IPS-11a (cell line): ENCODE measurements around the gene CHST2.

ENCODE experiments used
- H3K4me3 ChIP-seq: one replicate; pipeline ENCODE4 v1.5.1; 2013; ENCODE audit warnings: low read depth, low read length, control low read depth

Gene CHST2

GRCh38 chr3:143128227-143128955, 8.8 kb downstream of the CHST2 start:
- no peak overlapping the region for H3K4me3 ChIP-seq

- no peak overlapping the region for H3K4me3 ChIP-seq
Measured at GRCh38 chr3:143132246-143132980, 12.8 kb downstream of the CHST2 start.

- no peak overlapping the region for H3K4me3 ChIP-seq
Measured at GRCh38 chr3:143134471-143134870, 14.9 kb downstream of the CHST2 start.

- no peak overlapping the region for H3K4me3 ChIP-seq
Measured at GRCh38 chr3:143135150-143135549, 15.6 kb downstream of the CHST2 start.

GRCh38 chr3:143137435-143138036, 18.0 kb downstream of the CHST2 start:
- H3K4me3 ChIP-seq: no peak overlapping the region

GRCh38 chr3:143138953-143139352, 19.4 kb downstream of the CHST2 start:
- no peak overlapping the region for H3K4me3 ChIP-seq

GRCh38 chr3:143139762-143140161, 20.2 kb downstream of the CHST2 start:
- H3K4me3 ChIP-seq: no peak overlapping the region

- no peak overlapping the region for H3K4me3 ChIP-seq
Measured at GRCh38 chr3:143140550-143140949, 21.0 kb downstream of the CHST2 start.

- no peak overlapping the region for H3K4me3 ChIP-seq
Measured at GRCh38 chr3:143142354-143142753, 22.8 kb downstream of the CHST2 start.

- no peak overlapping the region for H3K4me3 ChIP-seq
Measured at GRCh38 chr3:143145906-143146305, 26.3 kb downstream of the CHST2 start.

GRCh38 chr3:143146486-143147274, 27.1 kb downstream of the CHST2 start:
- no peak overlapping the region for H3K4me3 ChIP-seq

GRCh38 chr3:143147707-143148106, 28.1 kb downstream of the CHST2 start:
- H3K4me3 ChIP-seq: no peak overlapping the region

GRCh38 chr3:143150071-143150470, 30.5 kb downstream of the CHST2 start:
- no peak overlapping the region for H3K4me3 ChIP-seq

GRCh38 chr3:143151004-143151731, 31.6 kb downstream of the CHST2 start:
- H3K4me3 ChIP-seq: no peak overlapping the region

GRCh38 chr3:143152043-143152442, 32.5 kb downstream of the CHST2 start:
- no peak overlapping the region for H3K4me3 ChIP-seq

GRCh38 chr3:143155756-143156155, 36.2 kb downstream of the CHST2 start:
- H3K4me3 ChIP-seq: no peak overlapping the region

- H3K4me3 ChIP-seq: no peak overlapping the region
Measured at GRCh38 chr3:143158014-143158988, 38.7 kb downstream of the CHST2 start.

- H3K4me3 ChIP-seq: no peak overlapping the region
Measured at GRCh38 chr3:143160437-143160836, 40.9 kb downstream of the CHST2 start.

- no peak overlapping the region for H3K4me3 ChIP-seq
Measured at GRCh38 chr3:143163562-143164100, 44.1 kb downstream of the CHST2 start.
